ENCODE measurements around the gene ZNF264.
"Not testable (repeated sequence)": the region's sequence is repeated elsewhere in the genome, so short reads cannot be mapped to it uniquely, and the experiment has no call there.

The ZNF264 gene

DNA sequence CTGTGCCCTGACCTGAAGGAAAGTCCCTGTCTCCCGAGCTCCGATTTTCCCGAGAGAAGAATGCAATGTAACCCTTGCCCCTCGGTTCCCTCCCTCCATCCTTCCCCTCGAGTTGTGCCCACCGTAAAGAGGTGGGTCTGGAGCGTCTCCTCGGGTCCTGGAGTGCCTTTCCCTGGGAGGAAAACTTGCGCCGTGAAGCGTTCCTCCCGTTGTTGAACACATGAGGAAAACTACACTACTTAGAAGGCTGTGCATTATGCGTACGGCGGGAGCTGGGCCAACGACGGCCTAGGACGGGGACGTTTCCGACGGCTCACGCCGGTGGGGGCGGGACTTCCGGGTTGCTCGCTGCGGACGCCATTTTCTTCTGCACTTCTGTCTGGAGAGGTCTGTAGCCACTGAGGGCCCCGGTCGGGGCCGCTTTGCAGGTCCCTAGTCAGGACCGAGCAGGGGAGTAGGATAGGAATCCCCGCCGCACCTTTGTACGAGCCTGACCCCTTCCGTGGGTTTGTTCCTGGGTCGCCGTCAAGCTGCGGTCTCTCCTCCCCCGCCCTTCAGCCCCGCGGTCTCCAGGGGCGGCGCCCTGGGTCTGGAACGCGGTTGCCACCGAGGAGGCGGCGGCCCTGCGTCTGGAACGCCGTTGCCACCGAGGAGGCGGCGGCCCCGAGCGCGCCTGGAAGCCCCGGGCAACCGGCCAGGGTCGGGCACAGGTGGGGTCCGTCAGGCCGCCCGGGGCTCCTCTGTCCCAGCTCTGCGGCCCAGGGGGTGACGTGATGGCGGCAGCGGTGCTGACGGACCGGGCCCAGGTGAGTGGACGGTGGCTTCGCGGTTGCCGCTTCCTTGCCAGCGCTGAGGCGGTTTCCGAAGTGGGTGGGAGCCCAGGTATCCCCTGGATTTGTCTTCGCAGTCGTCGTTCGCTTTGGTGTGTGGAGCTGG, at the start of gene ZNF264:
Gene ZNF264, plus strand, starts transcription at position 360 of the 936 bp plus-strand sequence. Its CDS starts 414 bp downstream, at position 774.
- DNase-seq: peak; percentile 81

DNA sequence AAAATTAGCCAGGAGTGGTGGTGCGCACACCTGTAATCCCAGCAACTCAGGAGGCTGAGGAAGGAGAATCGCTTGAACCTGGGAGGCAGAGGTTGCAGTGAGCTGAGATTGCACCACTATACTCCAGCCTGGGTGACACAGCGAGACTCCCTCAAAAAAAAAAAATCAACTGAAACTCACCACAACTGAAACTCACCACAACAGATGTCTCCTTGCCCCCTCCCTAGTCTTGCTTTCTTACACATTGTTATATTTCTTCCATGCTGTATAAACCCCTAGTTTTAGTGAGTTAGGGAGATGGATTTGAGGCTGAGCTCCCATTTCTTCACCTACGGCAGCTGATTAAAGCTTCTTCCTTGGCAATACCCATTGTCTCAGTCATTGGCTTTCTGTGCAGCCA, 49.6 kb upstream of the ZNF264 start:
- DNase-seq: peak; percentile 24

DNA sequence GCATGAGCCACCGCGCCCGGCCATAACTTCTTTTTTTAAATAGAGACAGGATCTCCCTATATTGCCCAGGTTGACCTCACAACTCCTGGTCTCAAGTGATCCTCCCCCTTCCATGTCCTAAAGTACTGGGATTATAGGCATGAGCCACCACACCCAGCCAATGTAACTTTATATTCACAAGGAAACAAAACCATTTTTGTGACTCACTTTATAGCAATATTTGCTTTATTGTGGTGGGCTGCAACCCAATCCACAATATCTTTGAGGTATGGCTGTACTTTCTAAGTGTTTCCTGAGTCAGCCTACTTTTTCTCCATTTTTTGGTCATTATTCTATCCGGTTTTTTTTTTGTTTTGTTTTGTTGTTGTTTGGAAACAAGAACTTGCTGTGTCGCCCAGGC, 38.4 kb upstream of the ZNF264 start:
- no peak for DNase-seq

DNA sequence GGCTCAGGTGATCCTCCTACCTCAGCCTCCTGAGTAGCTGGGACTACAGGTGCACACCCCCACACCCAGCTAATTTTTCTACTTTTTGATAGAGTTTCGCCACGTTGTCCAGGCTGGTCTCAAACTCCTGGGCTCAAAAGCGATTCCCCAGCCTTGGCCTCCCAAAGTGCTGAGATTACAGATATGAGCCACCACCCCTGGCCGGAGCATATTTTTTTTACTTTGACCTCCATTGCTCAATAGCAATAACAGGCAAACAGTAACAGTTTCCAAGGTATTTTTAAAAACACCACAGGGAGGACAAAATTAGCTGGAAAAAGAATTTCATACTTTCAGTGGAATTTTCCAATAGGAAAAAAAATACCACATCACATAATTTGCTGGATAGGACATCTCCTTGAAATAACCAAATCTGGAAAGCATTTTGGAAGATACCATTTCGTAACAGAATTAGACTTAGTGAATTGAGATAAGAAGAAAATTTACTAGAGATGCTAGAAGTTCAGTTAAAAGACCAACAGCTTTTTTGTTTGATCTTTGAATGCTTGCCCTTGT, 29.2 kb upstream of the ZNF264 start:
- DNase-seq: no peak

DNA sequence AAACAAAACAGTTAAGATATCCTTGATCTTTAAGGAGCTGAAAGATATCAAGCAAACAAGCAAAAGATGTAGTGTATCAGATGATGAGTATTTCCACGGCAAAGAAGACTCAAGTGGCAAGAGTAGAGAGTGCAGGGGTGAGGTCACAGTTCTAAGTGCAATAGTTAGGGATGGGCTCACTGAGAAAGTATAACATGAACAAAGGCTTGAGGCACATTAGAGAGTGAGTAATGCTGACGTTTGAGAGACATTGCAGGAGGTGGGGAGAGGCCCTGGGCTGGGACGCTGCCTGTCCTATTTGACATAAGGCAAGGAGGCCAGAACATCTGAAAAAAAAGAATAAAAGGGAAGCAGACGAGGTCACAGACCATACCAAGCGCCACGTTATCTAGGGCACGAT, 25.5 kb upstream of the ZNF264 start:
- no peak for DNase-seq

DNA sequence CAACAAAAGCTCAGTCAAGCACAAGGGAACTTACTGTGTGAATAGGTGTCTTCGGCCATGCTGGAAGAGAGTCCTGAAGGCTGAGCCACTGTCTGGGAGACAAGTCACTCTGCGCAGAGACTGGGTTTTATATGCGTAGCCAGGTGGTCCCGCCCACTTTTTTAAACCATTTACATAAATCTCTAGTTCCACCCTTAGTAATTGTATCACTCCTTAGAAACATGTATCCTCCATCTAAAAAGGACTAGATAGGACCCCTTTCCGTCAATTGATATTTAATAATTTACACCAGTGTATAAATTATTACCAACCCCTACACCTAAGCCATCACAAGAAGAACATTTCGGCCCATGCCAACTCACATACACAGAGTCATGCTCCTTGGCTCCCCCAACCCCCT, 23.9 kb upstream of the ZNF264 start, which contains the start of gene DUXA:
Gene DUXA, minus strand, starts transcription at position 101 of the 400 bp plus-strand sequence. Its CDS starts 42 bp downstream, at position 59.
- DNase-seq: no peak

DNA sequence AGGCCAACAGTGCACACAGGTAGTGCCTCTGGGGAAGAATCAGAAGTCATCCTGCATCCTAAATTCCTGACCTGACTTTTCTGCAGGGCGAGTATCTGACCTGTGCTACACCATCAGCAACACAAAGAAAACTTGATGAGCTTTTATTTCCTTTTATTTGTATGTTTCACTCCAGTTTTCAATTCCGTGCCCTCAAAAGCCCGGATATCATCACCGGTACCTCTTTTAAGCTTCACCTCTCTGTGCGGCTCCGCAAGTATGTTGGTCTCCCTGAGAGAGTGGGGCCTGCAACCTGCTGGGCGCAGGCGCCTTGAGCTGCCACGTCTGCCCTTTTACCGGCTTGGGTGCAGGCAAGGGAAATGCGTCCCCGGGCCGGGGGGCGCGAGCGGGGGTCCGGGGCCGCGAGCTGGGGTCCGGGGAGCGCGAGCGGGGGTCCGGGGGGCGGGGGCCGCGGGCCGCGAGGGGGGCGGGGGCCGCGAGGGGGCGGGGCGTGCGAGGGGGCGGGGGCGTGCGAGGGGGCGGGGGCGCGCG, 19.7 kb upstream of the ZNF264 start:
- DNase-seq: no peak

DNA sequence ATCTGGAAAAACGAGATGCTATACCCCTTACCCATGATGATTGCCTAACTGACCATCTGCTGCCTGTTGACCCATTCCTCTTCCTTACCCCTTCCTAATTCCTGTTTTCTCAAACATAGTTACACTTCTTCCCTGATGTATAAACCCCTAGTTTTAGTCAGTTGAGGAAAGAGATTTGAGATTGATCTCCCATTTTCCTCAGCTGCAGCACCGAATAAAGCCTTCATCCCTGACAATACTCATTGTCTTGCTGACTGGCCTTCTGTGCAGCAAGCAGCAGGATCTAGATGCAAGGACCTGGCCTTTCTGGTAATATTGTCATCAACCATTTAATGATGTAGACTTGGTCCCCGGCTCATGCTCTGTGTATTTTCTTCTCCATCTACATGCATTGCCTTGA, 999 bp upstream of the ZNF264 start:
- no peak for DNase-seq

DNA sequence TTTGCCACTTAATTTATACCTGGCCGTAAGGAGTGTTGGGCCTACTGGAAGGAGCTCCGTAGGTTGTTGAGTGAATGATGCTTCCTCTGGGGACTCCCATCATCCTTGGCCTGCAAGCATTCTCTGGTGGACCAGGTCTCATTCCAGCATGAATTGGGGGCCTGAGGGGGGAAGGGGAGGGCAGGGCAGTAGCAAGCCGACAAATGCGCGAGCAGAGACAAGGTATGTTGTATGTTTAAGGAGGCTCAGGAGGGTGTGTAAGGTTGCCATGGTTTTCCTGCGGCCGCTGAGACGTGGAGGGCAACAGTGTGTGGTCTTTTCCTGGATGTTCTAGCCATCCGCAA, 749 bp downstream of the ZNF264 start:
- DNase-seq: no peak

DNA sequence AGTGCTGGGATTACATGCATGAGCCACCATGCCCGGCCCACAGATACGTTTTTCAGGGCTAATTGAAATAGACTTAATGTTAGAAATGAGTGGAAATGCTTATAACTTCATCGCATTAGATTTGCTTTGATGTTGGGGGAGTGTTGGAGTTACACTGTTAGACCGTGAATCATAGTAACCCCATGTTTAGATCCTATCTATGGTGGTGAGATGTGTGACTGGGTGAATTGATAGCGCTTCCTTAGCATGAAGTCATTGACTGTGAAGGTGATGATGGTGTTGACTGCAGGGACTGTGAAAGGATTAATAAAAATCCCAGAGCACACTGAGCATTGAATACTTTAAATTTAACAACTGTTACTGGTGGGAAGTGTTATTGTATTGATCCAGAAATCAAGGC, 1.7 kb downstream of the ZNF264 start:
- no peak for DNase-seq

DNA sequence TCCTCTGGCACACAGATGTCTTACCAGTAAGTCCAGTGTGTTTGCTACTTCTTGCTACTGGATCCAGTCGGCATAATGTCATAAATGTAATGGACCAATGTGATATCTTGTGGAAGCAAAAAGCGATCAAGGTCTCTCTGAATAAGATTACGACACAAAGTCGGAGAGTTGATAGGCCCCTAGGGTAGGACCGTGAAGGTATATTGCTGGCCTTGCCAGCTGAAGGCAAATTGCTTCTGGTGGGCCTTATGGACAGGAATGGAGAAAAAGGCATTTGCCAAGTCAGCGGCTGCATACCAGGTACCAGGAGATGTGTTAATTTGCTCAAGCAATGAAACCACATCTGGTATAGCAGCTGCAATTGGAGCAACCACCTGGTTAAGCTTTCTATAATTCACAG, 6.6 kb downstream of the ZNF264 start:
- DNase-seq: not testable (repeated sequence)

DNA sequence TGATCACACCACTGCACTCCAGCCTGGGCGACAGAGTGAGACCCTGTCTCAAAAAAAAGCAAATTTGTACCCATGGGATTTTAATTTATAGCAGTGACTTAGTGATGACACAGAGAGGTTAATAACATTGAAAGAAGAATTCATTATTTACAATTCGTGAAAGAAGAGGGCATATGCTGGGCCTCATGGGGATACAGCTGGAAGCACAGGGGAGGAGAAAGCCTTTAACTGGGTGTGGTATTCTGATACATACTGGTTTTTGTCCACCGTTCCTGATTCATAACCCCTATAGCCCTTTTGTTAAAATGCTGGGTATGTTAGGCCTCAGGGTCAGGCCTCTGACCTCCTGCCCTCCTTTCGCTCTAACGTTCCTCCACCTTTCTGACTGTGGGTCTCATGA, 10.9 kb downstream of the ZNF264 start:
- no peak for DNase-seq

DNA sequence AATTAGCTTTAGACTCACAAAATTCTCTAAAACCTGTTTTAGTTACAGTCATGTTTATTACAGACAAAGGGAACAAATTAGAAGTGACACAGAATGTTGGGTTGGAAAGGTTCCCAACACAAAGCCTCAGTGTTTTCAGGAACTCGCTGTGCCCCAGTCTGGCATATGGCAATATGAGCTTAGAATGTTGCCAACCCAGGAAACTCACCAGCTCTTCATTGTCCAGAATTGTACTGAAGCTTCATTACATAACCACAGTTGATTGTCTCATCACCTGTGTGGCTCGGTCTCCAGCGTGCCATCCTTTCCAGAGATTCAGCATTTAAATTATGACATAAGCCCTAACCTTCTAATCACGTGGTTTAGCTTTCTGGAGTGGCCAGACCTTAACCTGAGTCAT, 19.1 kb downstream of the ZNF264 start:
- DNase-seq: no peak

DNA sequence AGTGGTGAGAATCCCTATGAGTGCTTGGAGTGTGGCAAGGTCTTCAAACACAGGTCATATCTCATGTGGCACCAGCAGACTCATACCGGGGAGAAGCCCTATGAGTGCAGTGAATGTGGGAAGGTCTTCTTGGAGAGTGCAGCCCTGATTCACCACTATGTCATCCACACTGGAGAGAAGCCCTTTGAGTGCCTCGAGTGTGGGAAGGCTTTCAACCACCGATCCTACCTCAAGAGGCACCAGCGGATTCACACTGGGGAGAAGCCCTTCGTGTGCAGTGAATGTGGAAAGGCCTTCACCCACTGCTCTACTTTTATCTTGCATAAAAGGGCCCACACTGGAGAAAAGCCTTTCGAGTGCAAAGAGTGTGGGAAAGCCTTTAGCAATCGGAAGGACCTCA, 20.8 kb downstream of the ZNF264 start:
- DNase-seq: no peak

DNA sequence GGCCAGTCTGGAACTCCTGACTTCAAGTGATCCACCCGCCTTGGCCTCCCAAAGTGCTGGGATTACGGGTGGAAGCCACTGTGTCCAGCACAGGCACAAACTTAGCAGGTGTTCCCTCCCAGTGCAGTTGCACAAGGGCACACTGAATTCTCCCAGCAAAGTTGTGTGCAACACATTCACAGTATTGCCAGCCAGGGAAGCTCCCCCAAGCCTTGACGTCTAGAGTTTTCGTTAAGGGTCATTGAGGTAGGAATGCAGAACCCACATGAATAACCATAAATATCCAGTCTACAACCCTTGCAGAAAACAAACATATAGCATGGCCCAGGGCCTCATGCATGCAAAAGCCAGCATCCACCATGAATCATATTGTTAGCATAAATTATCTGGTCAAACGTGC, 36.2 kb downstream of the ZNF264 start:
- DNase-seq: no peak

DNA sequence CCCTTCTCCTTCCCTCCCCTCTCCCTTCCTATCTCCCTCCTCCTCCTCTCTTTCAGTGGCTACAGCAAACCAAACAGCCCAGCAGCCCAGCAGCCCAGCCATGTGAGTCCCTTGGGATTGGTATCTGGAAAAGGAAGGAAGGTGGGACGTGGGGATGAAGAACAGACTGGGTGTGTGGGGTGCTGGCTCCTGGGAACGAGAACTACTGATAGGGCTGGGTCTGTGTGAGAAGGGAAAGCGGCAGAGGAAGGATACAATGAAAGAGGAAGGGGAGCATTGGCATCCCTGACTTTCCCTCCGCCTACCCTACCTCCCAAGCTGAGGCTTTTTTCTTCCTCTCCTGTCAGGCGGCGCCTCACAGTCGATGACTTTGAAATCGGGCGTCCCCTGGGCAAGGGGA, 40.4 kb downstream of the ZNF264 start:
- no peak for DNase-seq

DNA sequence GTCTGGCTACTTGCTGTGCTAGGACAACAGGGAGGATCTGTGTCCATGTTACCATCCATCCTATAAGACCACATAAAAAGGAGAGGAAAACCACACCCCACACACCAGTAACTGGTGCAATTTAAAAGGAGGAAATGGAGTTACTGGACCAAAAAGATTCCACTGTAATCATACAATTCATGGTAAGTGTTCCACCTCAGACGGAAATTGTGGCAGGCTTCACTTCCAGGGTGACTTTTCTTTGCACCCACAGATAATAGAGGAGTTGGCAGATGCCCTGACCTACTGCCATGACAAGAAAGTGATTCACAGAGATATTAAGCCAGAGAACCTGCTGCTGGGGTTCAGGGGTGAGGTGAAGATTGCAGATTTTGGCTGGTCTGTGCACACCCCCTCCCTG, 41.9 kb downstream of the ZNF264 start:
- peak; percentile 46 for DNase-seq

DNA sequence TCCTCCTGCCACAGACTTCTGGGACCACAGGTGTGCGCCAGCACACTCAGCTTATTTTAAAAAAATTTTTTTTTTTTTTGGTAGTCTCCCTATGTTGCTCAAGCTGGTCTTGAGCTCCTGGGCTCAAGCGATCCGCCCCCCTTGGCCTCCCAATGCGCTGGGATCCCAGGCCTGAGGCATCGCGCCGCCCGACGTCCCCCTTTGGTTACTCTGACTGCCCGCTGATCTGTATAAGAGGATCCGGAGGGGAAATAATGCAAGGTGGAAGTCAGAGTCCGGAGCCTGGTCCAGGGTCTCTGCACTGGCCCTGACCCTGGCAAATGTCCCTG, 48.6 kb downstream of the ZNF264 start:
- no peak for DNase-seq

DNA sequence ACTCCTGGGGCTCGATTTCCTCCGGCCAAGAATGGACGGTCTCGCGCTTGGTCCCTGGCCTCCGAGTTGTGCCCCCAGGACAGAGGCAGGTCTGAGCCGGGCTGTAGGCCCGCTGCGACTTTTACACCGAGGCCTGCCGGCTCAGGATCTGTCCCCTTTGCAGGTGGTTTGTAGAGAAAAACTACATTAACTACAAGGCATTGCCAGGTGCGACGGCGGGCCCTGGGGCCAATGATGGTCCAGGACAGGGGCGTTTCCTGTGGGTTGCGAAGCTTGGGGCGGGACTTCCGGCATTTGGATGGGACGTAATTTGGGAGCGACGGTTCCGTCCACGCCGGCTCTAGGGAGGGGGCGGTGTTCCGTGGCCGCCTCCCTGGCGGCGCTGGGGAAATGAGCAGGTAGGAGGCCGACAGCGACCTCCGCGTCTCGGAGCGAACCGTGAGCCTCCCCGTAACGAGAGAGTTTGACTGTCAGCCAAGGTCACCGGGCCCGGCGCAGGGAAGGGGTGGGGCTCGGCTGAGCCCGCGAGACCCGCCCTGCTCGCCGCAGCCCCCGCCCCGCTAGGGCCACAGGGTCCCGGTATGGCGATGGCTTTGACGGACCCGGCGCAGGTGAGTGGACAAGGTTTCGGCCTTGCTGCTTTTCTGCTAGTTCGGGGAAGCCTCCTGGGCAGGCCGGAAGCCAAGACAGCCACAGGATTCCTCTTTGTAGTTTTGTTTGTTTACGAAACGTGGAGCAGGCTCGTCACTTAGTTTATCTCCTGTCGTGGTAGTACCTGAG, 49.2 kb downstream of the ZNF264 start, which contains the start of gene ZNF805:
Gene ZNF805, plus strand, starts transcription at position 322 of the 780 bp plus-strand sequence. Its CDS starts 260 bp downstream, at position 582.
- DNase-seq: peak; percentile 93

DNA sequence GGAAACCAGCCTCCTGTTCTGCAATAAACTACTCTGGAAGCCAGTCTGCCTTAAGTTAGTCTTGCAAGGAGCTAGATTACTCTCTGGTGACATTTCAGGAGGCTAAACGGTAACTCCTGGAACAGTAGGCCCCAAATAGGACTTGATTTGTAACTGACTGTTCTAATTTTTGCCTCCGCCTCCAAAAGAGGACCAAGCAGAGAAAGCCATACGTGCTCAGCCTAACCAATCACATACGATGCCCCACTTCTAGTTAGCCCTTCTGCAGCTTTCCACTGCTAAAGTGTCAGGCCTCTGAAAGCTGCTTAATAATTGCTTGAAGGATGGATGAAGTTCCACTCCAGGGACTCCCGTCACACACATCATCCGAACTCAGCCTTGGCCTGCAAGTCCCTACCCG, 49.9 kb downstream of the ZNF264 start:
- no peak for DNase-seq

DNA sequence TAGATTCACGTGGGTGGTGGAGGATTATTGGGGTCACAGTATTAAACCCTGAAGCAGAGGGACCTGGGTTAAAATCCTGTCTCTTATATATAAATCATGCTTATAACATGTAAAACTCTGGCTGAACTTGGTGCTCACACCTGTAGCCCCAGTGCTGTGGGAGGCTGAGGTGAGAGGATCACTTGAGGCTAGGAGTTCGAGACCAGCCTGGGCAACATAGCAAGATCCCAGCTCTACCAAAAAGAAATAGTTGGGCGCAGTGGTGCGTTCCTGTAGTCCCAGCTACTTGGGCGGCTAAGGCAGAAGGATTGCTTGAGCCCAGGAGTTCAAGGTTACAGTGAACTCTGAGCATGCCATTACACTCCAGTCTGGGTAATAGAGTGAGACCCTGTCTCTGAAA, 51.5 kb downstream of the ZNF264 start:
- DNase-seq: no peak

DNA sequence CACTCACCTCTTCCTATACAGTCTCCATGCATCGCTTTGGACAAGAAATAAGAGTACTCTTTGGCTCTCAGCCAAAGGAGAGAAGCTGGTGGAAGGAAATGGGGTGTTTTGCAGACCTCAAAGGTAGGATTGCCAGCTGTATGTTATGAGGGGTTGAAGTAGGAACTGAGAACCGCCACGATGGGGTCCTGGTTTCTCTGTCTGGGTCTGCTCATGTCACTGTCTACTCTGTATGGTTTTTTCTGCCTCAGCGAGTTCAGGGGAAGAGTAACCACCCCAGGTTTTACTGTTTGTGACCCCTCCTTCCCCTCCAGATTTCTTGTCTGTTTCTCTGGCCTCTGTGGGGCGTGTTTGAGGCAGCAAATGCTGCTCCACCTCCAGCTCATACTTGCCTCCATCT, 53.2 kb downstream of the ZNF264 start:
- DNase-seq: no peak

DNA sequence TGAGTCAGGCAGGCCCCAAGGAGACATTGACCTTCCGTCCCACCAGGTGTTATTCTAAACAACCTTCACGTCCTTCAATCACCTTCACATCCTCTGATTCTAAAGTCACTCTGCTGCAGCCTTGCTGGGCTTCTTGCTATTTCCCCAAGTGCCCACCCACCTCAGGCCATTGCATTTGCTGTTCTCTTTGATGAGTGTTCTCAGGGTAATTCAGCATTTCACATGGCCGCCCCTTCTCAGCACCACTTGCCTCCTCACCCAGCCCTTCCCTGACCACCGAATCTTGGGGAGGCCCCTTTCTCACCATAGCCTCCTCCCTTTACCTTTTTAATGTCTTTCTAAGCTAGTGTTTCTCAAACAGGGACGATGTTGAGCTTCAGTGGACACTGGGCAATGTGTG, 53.8 kb downstream of the ZNF264 start:
- DNase-seq: no peak

DNA sequence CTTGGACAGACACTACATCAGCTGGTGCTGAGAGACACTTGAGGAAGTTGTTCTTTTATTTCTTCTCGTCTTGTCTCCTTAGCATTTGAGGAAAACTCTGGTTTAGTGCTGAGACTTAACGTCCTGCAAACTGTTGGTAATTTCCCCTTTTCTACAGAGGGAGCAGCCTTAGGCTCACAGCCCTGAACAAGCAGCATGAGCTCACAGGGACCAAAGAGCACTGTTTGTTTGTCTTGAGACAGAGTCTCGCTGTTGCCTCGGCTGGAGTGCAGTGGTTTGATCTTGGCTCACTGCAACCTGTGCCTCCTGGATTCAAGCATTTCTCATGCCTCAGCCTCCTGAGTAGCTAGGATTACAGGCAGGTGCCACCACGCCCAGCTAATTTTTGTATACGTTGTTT, 54.7 kb downstream of the ZNF264 start:
- DNase-seq: no peak
